Erythroblast (primary cell): Measurements from ENCODE around the gene MSI2.

Experiments used
- GATA1 ChIP-seq: IDR thresholded peaks from 2 replicates; pipeline ENCODE4 v1.6.1; 2011; ENCODE audit warnings: low read depth, mild to moderate bottlenecking, control low read depth, low read length, moderate library complexity
- POLR2A ChIP-seq: IDR thresholded peaks from 2 replicates; pipeline ENCODE4 v1.6.1; 2011; ENCODE audit warnings: mild to moderate bottlenecking, low read length

DNA sequence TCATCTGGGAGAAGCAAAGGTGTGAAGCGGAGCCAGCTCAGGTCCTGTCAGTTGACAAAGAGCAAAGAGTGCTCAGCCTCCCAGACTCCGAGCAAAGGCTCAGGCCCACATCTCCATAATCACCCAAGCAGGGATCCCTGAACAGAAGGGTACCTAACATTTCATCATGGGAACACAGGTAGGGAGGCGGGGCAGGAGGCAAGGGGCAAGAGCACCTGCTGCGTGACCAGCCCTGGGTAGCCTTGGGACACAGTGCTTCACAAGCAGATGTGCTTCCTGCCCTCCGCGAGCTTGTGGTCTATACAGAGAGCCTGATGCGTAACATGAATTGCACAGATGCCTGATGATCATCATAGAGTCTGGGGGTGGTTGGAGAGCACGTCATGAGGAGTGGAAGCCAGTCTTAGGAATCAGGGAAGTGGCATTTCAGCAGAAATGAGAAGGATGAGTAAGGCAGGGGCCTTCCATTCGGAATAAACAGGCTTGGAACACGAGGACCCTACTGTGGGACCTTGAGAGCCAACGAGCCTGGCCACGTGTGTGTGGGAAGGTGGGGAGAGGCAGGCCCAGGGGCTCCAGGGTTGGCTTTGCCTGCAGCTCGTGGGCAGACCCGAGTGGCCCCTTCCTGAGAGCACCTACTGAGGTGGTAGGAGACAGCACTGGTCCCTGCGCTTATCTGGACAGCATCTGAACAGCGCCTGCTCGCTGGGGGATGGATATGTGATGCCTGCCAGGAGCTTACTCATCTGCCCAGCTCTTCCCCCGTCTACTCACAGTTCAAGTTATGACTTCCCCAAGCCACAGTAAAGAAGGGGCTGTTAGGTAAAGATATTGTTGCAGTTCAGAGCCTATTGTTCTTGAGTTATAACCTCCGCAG is 363.0 kb downstream of the MSI2 start:
- TF ChIP-seq POLR2A (no peak), GATA1 (no peak)
